H4 (cell line): ENCODE measurements around the gene SAMD11. TPM values are rescaled to one million over a fixed set of nuclear protein-coding genes. Genes with fewer than 3 reads are reported as not detected.

Source experiments
- total RNA-seq: library from RNA; depleted of rRNA; stranded (reverse); fragments of >200 nt; shearing (Covaris generic); gene quantifications from 2 replicates; pipeline ENCODE4 v1.2.3, GENCODE V29; 2014; rRNA removed

Gene SAMD11
- total RNA-seq, 1 experiment from 2014 or later, result 39.7 TPM

Other genes with a start within 250 kb of the SAMD11 start
- not detected in 2 replicates for gene OR4F16, start 237.3 kb upstream of the SAMD11 start, total RNA-seq
- gene NOC2L, start 35.3 kb downstream of the SAMD11 start, total RNA-seq, result 78.4 and 90.7 TPM in 2 replicates
- gene KLHL17, start 36.7 kb downstream of the SAMD11 start, total RNA-seq, result 1.9 and 5.7 TPM in 2 replicates
- 0.08 and 1.2 TPM in 2 replicates for gene PLEKHN1, start 42.6 kb downstream of the SAMD11 start, total RNA-seq
- gene PERM1, start 58.2 kb downstream of the SAMD11 start, total RNA-seq, result 0.19 TPM in 1 of 2 replicates, not detected in the other
- gene HES4, start 76.2 kb downstream of the SAMD11 start, total RNA-seq, result 3.6 and 17.7 TPM in 2 replicates
- gene ISG15, start 89.6 kb downstream of the SAMD11 start, total RNA-seq, result 353 and 452 TPM in 2 replicates
- 37.0 and 52.1 TPM in 2 replicates for gene AGRN, start 96.2 kb downstream of the SAMD11 start, total RNA-seq
- gene RNF223, start 150.4 kb downstream of the SAMD11 start, total RNA-seq, result not detected in 2 replicates
- gene C1orf159, start 192.2 kb downstream of the SAMD11 start, total RNA-seq, result 11.8 and 16.4 TPM in 2 replicates
- not detected in 2 replicates for gene TTLL10, start 250.0 kb downstream of the SAMD11 start, total RNA-seq